Amniotic stem cell (primary cell): Measurements from ENCODE around the gene GRAMD4.

ENCODE experiments used
- DNase-seq: peaks from one replicate; lab custom pipeline; 2025; lab: John Stamatoyannopoulos, UW

Gene GRAMD4

DNA sequence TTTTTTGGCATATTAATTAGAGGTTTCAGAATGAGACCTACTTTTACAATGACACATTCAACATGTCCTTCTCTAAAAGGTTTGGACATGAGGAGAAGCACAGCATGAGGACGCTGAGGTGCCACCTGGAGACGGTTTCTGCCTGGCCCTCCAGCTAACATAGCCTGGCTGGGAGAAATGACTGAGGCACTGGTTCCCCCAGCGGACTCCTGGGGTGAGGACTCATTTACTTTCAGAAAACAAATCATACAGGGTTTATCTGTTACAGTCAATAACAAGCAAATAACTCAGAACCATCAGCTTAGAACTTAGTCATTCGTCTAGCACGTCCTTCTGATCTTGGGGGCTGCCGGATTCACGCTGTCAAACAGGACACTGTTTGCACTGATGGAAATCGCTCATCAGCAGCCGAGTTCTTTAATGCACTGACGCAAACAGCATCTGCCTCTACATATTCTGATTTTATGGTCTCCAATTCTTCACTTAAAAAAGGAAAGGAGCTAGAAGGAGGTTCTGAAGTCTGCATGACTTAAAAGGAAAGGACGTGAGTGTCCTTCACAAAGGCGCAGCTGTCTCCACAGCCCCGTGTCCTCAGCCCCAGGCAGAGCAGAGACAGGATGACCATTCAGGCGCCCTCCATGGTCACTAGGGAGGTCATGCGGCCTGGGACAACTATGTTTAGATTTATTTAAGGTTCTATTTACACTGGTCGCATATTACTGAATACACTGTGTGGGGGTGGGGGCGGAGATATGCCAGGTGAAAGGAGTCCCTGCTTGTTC lies 73.6 kb downstream of the GRAMD4 start:
- no peak for DNase-seq

DNA sequence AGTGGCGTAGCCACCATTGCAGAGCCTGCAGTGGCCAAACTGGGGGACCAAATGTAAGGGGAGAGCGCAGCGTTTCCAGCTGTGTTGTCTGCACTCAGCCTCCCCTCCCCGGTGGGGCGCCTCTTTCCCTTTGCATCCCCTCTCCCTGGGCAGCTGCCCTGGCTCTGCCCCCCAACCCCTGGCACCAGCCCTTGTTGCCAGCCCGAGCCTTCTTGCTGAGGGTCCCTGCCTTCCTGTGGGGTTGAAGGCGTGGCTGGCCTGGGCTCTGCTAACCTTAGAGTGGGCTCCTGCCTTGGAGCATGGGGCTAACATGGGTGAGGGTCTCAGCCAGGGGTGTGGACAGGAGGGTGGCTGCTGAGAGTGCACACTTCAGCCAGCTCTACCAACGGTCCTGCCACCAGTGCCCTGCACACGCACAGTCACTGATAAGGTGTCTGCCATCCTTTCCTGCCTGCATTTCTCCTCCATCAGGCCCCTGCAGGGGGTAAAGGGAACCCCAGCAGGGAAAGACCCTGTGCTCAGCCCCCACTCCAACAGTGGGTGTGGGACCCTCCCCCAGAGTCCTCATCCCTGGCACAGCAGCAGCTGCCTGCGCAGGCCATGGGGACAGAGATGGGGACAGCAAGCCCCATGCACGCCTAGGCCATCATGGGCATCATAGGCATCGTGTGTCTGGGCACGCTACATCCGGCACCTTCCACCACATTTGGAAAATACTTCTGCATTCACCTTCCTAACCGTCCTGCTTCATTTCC lies 74.4 kb downstream of the GRAMD4 start:
- DNase-seq = no peak

DNA sequence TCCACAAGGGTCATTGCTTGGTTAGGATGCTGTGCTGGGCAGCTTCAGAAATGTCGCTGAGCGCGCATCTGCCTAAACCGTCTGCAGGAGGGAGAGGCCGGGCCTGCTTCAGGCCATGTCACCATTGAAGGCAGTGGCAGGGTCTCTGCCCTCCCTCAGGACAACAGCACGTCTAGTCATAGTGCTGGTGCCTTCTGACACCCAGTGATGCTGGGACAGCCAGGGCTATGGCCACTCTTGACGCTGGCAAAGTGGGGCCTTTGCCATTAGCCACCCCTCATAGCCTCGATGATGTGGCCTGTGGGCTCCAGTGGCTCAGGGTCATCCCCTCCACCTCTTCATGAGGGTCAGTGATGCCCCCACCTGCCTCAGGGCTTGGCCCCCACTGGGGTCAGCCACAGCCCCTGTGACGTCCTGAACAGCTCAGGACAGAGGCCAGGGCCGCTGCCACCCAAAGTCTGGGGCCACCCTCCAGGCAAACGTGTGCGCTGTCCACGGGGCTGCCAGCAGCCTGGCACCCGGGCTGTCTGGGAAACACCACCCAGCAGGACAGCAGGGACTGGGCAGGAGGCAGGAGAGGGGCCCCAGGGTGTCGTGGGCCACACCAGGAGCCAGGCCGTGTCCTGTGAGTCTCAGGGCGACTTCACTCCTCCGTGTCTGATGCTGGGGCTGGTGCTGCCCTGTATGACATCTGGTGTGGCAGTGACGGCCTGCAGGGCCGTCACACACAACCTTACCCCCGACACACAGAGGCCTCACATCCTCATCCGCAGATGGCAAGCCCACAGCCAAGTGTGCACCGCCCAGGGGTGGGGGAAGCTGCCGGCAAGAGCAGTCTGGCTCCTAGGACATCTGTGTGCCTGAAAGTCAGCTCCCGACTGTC lies 75.4 kb downstream of the GRAMD4 start:
- DNase-seq = no peak

DNA sequence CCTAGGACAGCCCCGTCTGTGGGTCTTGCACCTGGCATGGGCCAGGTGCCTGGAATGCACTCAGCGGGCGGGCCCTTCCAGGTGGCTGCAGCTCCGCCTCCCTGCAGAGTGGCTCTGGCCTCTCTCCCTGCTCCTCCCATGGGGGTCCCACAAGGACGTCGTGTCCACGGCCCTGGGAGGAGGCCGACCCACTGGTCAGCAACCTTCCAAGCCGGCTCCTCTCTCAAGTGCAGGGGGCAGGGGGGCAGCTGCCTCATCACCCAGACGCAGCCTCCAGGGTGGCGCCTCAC lies 76.0 kb downstream of the GRAMD4 start:
- DNase-seq = no peak

DNA sequence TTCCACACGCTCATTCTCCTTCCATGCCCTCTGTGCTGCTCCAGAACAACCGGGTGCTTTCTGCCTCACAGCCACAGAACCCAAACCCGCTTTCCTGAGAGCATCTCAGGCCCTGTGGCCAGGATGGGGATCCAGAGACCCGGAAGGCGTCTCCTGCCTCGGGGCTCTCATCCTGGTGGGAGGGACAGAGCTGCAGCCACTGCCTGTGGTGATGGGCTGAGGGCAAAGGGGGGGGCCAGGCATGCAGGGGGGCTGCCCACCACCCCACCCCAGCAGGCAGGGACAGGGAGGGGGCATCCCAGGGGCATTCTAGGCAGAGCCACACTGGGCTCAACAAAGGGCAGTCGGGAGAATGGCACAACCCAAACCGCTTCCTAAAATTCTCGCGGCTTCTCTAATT lies 76.4 kb downstream of the GRAMD4 start:
- DNase-seq = no peak

DNA sequence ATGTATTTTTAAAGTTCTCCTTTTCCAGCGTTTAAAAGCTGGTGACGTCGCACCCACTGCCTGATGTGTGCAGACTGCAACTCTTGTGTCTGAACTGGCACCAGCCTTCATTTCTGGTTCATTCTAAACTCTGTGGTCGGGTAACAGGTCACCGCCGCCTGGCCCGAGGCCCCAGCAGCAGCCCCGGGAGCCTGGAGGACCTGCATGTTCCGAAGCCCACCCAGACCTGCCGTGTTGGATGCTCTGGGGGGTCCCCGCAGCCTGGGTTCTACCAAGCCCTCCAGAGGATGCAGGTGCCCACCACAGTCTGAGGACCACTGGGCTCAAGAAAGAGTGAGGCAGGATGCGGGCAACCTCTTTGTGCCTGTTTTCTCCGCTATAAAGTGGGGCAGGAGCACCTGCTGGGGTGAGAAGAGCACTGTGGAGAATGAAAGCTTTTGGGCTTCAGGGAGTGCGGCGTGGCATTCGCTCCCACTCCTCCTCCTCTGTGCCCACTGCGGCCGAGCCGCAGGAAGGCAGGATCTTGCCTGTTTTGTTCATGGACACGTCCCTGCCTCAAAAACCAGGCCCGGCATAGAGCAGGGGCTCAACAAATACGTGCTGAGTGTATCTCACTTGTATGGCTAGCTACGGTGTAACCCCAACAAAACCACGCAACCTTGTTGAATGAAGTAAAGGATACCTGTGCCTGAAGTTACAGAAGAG lies 77.8 kb downstream of the GRAMD4 start:
- DNase-seq = no peak

DNA sequence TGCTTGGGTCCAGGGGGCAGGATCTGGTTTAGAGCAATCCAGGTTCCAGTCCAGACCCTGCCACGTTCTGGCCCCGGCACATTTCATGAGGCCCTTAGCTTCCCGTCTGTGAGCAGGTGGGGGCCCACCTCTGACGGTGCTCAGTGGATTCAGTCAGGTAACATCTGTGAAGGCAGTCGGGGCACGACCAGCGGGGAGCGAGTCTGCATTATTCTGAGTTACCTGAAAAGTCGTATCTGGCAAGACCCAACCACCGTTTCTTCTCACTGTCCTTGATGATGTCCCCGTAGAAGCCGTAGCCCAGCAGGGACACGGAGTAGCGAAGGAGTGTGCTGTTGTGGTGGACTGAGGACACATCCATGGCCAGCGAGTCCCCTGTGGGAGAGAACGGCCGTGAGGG lies 78.9 kb downstream of the GRAMD4 start:
- no peak for DNase-seq

DNA sequence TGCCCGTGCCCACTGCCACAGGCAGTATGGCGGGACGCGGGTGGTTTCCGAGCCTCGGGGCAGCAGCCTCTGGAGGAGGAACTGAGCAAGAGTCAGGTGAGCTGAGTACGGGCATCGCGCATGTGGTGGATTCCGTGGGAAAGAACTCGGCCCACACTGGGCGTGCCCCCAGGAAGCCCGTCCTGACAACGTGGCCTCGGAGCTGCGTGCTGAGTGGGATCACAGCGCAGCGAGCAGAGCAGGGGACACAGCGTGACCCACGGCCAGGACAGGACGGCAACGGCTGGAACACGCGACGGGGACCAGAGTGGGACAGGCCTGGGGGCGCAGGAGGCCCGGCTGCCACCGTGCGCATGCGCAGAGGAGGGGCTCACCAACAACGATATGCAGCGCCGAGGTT lies 81.1 kb downstream of the GRAMD4 start:
- DNase-seq = no peak

DNA sequence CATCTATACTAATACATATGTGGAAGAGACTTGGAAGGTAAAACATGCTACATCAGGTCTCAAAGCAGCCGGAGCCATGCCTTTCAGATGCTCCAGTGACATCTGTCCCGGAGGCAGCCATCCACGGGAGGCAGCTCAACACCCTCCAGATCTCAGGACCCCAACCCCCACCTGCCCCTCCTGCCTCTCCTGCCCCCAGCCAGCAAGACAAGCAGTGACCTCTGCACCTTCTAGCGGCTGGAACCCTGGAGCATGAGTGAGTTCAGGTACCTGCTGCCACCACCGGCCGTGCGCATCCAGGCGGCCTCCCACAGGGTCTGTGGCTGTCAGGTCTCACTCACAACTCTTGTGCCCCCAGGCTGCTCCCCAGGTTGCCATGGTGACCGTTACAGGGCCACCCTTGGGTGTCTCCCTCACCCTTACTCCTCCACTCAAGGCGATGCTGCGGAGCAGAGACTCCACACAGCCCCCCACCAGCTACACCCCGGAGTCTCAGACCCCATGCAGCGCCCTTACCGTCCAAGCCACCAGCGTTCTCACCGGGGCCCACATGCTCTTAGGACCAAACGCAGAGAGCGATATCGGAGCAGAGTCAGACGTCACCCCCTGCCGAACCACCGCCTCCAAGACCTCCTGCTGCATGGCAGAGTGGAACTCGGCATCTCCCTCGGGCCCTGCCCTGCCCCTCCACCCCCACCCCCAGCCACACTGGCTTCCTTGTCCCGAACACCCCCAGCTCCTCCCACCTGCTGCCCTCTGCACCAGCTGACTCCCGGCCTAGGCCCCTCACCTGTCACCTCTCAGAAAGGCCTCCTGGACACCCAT lies 83.2 kb downstream of the GRAMD4 start:
- no peak for DNase-seq

DNA sequence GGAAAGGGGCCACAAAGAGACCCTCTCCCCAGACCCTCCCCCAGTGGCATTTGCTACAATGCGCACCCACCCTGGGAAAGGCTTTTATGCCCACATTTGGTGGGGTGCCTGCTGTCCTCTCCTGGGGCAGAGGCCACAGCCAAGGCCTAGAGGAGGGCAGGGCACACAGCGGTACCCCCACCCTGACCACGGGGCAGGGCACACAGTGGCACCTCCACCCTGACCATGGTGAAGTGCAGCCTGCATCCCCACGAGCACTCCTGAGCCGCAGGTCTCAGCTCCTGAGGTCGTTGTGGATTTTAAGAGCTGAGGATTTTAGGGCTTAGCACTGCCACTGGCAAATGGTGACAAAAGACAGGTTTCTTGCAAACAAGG lies 83.8 kb downstream of the GRAMD4 start:
- no peak for DNase-seq

DNA sequence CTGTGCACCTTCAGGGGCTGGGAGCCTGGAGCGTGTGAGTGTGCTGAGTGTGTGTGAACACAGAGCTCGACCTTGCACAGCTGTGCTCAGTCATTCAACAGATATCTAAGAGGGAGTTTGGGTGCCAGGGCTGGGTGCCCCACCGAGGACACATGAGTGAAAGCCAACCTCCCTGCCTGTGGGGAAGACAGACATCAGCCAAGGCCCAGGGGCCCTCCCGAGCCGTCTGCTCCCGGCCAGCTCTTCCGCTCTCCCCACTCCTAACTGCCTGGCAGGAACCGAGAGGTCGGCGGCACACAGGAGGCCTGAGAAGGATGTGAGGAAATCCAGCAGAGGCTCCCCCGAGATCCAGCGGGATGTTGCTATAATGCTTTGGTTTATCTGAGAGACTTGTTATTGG lies 85.9 kb downstream of the GRAMD4 start:
- no peak for DNase-seq

DNA sequence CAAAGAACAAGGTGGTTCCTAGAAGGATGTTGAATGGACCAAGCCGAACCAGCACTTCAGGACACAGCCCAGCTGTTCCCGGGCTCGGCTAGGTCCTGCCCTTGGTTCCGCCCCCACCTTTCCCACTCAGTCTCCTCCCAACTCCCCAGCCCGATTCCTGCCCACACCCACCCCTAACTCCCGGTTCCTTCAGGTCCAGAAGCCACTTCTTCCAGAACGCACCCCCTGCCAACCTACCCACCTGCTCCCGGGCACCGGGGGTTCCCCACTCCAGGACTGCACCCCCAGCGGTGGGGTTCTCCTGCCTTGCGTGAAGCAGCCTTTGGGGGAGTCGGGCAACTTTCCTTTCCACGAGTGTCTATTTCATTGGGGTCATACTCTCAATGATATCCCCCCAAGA lies 87.1 kb downstream of the GRAMD4 start:
- DNase-seq = no peak

DNA sequence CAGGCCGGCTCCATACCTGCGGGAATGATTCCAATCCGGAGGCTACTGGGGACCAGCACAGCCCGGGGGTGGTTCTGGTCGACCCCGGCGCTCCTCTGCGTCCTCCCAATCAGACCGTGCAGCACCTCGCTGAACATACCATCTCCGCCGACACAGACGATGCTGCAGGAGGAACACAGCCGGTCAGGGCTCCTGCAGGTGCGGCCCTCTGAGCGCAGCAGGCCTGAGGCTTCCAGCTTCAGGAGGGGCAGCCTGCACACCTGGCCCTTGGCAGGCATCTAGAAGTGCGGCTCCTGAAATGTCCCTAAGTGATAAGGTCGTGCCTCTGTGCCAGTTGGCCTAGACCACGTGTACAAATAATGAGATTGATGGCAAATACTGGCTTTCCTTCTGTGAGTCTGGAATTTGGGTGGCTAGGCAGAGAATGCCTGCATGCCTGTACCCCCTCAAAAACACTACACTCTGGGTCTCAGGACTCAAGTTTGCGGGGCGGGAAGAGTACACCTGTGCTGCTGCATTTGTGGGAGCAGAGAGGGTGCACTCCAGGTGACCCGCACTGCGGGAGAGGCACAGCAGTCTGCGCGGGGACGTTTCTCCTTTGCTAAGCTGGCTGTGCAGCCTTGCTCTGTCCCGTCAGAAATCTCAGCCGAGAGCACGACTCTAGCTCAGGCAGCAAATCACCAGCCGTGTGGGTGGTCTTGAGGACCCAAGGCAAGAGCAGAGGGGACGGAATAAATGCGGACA lies 87.8 kb downstream of the GRAMD4 start:
- no peak for DNase-seq

DNA sequence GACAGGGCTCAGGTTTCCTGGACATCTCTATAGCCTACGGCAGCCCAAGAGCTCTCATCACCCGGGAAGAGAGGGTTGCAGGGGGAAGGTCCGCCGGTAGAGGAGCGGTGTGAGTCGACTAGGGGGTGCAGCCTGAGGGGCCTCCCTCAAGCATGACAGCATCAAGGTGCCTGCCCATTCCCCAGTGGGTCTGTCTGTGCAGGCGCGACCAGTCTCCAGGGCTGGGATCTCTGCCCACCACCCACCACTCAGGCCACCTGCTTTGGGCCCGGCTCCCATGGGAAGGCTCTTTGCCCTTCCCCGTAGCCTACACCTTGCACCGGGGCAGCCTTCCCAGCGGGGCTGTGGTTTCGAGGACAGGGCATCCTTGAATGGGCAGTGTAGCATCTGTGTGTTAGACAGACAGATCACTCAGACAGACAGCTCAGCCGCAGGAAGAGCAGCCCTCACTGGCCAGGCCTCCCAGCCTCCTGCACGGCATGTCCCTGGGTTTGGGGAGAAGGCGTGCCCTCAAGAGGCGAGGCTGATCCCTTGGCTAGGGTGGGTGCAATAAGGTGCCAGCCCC lies 88.7 kb downstream of the GRAMD4 start:
- DNase-seq = no peak

DNA sequence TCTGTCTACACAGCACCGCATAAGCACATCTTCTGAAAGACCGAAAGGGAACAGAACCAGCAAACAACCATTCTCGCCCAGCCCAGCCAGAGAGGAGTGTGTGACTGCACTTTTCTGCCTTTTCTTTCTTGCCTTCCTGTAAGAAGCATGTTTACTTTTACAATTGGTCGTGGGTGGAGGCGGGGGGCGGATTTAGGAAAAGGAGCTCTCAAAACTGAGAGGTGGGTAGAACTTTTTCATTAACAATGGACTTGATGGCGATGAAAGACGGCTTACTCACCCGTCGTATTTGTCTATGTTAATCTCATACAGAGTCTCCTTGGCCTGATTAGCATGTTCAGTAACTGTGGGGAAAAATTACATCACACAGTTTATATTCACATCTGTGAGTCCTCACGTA lies 90.6 kb downstream of the GRAMD4 start:
- DNase-seq = no peak

DNA sequence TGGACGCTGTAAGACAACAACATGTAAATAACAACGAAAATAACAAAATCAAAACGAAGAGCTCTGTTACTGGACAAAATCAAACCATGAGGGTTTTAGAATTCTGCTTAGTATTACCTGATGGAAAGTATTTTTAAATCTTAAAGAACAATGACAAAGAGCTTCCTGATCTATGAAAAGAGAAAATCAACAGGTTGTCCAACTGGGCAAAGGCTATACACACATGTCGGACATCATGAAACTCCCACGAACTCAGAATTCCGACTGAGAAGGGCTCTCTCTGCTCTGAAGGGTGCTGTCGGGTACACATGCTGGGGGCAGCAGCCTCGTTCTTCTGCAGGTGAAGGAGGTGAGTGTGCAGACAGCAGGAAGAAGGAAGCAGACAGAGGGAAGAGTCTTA lies 92.1 kb downstream of the GRAMD4 start:
- DNase-seq = no peak

DNA sequence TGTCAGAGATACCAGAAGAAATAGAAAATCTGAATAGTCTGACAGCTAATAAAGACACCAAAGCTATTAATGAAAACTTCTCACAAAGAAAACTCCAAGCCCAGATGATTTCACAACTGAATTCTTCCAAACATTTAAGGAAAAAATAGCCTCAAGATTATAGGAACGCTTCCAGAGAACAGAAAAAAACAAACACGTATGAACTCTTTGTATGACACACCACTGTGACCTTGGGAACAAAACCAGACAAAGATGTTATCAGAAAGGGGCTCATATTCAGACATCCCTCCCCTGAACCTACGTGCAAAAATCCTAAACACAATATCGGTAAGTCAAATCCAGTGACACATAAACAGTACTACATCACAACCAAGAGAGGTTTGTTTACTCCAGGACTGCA lies 94.4 kb downstream of the GRAMD4 start:
- DNase-seq = no peak

DNA sequence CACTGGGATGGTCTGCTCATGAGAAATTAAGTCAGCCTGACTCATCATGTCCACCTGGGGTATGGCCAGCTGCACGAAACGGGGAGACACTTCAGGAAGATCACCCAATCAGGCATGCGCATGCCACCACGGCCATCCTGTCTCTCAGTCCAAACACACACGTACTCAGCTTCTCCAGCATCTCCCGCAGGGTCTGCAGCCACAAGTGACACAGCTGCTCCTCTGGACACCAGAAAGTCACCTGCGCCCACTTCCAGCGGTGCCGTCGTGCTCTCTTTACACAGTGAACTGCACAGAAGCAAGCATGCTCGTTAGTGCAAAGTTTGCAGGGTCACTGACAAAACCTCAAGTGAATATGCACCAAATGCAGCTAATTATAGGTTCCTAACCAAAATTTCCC lies 99.7 kb downstream of the GRAMD4 start:
- no peak for DNase-seq

DNA sequence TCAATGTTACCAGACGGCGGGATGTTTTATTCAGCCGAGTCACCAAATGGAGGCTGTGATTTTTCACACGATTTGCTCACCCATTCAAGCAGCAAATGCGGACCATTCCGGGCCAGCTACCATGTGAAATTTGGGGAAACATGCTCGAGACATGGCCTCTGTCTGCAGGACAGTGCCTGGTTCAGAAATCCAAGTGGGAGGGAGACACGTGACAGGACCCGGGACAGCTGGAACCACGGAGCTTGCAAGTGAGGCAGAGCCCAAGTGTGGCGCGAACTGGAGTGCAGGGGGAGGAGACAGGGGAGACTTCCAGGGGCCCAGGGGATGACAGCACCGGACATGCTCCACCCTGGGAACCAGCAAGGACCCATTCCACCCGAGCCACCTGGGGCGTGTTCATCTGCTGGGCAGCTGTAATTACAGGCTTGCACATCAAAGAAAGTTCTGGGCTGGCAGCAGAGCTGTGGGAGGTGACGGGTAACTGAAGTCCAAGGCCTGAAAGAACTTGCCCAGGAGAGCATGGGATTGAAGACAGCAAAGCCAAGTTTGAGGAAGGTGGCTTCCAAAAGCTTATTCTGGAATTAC lies 101.4 kb downstream of the GRAMD4 start:
- DNase-seq = no peak

DNA sequence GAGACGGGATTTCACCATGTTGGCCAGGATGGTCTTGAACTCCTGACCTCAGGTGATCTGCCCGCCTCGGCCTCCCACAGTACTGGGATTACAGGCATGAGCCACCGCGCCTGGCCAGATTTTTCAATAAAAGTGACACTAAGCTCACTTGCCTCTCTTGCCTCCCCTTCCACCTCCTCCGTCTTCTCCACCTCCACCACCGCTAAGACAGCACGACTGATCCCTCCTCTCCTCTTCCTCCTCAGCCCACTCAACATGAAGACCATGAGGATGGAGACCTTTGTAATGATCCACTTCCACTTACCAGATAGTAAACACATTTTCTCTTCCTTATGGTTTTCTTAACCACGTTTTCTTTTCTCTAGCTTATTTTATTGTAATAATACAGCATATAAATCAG lies 103.7 kb downstream of the GRAMD4 start:
- no peak for DNase-seq
